ENCODE results near the gene NUDC.
"Not testable (repeated sequence)": the region's sequence is repeated elsewhere in the genome, so short reads cannot be mapped to it uniquely, and the experiment has no call there.

The NUDC gene

DNA sequence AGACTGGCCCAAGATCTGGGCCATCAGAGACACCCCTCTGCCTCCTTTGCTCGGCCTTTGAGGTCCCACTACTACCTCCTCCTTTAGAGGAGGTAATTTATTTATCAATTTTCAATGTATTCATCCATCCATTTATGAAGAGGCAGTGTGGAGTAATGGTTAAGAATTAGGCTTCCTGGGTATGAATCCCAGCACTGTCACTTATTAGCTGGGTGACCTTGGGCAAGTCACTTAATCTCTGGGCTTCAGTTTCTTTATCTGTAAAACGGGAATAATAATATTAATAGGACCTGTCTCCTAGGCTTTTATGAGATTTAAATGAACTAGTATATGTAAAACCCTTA lies 9.4 kb upstream of the NUDC start:
- no peak for DNase-seq

- DNase-seq = no peak
These were observed 8.2 kb upstream of the NUDC start for GRCh38 chr1:26913389-26913753.

- DNase-seq = no peak
These were observed 7.6 kb upstream of the NUDC start, which contains the start of gene NR0B2 for GRCh38 chr1:26913754-26914619. NR0B2 (minus strand) TSS chr1:26913975; CDS start chr1:26913940, 35 bp downstream.

DNA sequence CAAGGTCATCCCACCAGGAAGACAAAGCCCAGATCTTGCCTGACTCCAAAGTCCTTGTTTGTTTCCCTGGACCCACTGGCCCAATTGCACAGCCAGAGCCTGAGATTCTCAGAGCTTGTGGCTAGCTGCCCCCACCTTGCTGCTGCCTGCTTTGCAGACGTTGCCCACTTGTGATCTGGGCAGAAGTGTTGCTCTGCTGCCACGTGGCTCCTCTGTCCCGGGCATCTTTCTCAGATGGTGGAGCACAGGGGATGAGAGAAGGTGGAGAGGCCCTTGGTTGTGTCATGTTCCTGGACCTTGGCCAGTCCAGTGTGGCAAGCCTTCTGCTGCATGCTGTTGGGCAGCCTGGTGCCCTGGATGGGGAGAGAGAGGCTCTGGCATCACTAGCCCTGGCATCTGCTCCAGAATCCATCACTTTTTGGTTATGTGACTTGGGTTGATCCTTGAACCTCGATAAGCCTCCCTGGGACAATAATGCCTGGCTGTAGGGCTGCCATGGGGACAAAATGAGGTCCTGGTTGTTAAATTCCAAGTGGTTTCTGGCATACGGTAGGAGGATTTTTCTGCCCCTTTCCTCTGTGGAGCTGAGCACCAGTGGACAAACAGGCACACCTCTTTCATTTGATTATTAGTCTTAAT lies 6.2 kb upstream of the NUDC start:
- DNase-seq = no peak

DNA sequence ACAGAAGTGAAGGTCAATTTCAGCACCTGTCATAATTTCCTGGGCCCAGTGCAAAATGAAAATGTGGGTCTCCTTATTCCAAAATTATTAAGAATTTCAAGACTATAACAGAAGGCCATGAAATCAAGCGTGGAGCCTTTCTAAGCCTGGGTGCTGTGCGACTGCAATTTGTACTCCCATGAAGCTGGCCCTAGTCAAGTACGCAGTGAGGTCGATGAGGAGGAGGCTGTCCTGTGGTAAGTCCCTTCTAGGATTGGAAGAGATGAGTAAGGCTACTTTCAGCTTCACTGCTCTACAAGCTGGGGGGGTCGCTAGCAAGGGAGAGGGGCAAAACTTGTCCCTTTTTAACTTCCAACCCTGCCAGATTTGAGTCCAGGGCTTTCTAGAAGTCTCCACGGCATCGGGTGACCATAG lies 410 bp upstream of the NUDC start:
- no peak for DNase-seq

DNA sequence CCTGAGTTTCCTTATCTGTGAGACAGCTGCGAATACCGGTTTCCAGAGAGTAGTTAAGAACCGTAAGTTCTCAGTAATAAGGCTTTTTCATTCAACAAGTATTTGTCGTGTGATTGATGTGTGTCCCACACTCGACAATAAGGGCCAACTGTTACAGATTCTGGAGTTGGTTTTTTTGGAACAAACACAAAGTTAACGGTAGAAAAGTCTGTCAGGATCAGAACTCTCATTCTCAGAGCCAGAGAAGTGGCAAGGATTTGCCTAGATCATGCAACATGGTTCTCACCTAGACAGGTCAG lies 837 bp downstream of the NUDC start:
- DNase-seq = no peak

DNA sequence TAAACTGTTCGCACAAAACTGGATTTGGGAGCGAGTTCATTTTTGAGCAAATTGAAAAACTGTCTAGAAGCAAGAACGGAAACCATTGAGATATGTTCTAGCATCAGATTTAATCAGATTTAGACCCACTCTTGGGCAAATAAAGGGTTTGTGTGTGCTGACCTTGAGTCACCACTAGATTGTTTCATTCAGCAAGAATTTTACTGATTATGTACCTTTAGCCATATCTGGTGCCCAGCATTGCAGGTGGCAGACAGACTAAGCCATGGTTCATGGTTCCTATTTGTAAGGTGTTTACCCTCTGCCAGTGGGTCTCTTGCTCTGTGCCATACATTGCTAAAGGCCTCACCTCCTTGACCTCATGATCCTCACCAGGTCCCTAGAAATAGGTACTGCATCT lies 1.4 kb downstream of the NUDC start:
- no peak for DNase-seq

DNA sequence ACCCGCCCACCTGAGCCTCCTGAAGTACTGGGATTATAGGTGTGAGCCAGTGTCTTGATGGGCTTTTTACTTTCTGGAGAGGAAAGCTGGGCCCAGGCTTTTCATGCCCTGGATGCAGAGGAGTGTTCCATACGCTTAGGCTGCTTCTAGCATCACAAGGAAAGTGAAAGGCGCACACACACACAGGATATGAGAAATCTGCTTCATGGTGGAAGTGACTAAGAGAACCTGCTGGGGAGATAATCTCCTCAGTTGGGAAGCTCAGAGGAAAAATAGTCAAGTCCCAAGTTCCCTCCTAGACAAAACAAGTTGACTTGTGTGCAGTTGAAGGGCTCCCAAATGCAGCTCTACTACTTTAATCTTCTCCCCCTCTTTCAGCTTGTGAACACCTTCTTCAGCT lies 2.2 kb downstream of the NUDC start:
- no peak for DNase-seq

DNA sequence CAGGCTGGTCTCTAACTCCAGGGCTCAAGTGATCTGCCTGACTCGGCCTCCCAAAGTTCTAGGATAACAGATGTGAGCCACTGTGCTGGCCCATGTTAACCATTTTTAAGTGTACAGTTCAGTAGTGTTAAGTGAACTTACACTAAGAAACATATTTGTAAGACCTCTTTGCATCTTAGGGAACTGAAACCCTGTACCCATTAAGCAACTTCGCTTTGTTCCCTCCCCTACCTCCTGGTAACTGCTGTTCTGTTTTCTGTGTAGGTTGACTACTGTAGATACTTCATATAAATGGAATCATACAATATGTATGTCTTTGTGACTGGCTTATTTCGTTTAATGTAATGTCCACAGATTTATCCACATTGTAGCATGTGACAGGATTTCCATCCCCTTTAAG lies 11.0 kb downstream of the NUDC start:
- DNase-seq = no peak

GRCh38 chr1:26936823-26937222 lies 15.3 kb downstream of the NUDC start:
- no peak for DNase-seq

DNA sequence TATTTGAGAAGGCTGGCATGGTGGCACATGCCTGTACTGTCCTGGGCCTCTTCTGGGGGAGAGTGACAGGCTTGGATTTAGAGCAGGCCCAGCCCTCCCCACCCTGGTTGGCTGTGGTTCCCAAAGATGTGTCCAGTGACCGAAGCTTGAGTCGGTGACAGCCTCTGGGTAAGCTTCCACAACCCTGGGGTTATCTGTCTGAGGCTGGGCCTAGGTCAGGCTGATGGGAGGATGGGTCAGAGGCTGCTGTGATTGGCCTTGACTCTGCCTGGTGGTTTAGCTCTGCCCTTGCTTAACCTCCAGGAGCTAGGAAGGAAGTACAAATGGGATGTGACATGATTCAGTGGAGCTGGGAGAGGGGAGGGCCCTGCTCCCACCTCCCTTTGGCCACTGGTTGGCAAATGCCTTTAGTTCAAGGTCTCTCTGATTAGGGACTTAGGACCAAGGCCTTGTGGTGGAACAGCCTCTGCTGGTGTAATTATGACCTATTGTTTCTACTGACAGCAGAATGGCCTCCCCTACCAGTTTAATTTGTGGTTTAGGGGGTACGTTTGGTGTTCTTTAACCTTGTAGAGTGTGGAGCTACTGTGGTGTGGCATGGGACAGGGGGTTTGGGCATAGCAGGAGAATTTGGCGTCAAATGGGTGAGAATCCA lies 16.6 kb downstream of the NUDC start:
- no peak for DNase-seq

- DNase-seq = no peak
These were observed 17.1 kb downstream of the NUDC start for GRCh38 chr1:26938659-26939025.

GRCh38 chr1:26941311-26941710 lies 19.8 kb downstream of the NUDC start:
- no peak for DNase-seq

- DNase-seq = no peak
These were observed 21.1 kb downstream of the NUDC start for GRCh38 chr1:26942656-26943055.

GRCh38 chr1:26945138-26945537 lies 23.6 kb downstream of the NUDC start:
- no peak for DNase-seq

DNA sequence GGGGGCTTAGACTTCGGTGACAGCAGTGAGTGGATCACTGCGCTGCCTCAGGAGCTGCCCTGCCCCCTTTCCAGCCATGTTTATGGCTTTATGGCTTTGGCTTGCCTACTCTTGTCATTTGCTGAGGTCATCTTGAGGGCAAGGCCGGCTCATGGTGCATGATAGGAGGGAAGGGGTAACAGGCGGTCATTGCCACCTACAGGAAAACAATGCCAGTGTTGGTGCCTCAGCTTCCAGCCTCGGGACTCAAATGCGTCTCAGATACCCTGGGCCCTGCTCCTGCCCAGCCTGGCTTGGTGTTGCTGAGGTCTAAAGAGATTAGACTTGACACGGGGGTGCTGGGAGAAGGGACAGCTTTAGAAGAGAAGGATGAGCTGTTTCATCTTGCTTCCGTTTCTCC lies 24.2 kb downstream of the NUDC start:
- DNase-seq = no peak

- no peak for DNase-seq
These were observed 24.7 kb downstream of the NUDC start for GRCh38 chr1:26946270-26946669.

DNA sequence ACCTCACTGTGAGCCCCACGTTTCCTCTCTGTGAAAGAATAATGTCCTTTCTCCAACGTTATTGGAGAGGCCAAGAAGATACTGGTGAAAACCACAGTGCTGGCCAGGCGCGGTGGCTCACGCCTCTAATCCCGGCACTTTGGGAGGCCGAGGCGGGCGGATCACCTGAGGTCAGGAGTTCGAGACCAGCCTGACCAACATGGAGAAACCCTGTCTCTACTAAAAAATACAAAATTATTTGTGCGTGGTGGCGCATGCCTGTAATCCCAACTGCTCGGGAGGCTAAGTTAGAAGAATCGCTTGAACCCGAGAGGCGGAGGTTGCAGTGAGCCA lies 27.1 kb downstream of the NUDC start:
- not testable (repeated sequence) for DNase-seq

DNA sequence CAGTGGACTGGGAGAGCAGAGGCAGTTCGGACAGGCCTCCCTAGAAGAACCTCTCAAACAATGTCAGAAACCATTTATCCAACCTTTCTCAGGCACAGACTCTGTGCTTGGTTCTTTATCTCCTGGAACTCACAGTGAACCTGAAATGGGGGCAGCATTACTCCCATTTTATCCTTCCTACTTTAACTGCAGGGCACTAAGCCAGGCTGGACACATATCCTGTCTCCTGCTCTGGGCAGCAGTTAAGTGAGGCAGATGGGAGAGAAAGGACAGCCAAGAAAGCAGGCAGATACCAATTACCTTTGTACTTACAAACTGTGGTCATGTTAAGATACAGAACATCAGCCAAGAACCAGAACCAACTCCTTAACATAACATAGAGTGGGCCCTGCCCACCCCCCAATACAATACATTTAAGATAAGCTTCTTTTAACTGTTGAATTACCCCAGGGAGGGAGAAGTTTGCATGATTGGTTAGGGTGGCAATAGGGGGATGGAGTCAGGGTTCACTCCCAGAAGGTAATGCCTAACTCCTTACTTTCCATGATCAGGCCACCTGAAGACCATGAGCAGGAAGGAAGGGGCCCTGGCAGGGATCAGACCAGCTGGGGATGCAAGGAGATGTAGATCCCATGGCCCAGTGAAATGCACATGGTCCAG lies 27.9 kb downstream of the NUDC start:
- DNase-seq = no peak

- DNase-seq = no peak
These were observed 28.4 kb downstream of the NUDC start for GRCh38 chr1:26949926-26950319.

DNA sequence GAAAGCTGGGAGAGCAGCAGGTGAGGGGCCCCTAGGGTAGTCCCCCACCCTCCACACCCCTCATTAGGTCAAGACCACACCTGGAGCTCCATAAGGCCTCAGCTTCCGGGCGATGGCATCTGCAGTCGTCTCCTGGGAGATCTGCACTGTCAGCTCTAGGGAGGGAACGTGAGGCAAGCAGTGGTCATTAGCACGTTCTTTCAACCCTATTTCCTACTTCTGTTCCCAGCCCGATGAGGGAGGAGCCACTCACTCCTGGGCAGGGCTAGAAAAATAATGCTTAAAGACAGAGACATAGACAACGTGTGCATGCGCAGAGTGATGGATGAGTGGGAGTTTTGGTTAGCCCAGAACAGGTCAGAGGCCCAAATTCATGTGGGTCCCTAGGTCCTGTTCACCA lies 29.1 kb downstream of the NUDC start:
- DNase-seq = no peak

DNA sequence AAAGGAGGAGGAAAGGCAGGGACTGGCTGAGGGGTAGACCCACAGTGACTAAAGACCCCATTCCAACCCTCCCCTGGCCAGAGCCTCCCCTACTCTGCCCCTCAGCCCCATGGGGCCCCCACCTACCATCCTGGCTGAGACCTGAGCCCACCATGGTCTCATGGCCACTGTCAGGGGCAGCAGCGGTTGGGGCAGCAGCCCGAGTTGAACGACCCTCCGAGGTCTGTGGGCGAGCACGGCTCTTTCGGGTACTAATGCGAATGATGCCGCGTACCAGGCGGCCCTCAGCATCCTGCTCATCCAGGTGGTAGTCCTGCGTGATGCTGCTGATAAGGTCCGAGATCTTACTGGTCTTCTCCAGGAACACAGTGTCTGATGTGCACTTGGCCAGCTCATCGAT lies 29.7 kb downstream of the NUDC start:
- no peak for DNase-seq

DNA sequence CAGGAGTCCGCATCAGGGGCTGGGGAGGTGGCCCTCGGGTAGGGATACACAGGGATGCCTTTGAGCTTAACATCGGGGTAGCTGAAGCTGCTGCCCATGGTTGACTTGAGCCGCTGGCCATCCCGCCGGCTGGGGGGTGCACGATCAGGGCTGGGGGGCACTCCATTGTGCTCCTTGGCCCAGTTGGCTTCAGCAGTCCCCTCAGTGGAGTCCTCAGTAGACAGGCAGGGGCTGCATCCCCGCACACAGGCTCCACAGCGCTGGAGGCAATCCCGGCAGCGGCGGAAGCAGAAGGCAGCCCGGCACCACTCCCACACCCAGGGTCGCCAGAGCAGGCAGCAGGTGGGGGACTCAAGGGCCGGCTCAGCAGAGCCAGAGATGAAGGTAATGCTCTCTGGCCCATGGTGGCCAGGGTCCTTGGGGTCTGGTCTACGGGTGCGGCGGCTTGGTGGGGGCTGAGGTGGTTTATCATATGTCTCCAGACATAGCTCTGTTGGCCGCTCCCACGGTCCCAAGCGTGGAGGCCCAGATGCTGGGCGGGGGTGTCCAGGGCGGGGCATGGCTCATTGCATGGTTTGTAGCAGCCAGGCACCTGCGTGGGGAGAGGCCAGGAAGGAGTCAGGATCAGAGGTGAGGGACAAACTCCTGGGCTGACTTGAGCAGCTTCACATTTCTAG lies 30.4 kb downstream of the NUDC start:
- DNase-seq = no peak

DNA sequence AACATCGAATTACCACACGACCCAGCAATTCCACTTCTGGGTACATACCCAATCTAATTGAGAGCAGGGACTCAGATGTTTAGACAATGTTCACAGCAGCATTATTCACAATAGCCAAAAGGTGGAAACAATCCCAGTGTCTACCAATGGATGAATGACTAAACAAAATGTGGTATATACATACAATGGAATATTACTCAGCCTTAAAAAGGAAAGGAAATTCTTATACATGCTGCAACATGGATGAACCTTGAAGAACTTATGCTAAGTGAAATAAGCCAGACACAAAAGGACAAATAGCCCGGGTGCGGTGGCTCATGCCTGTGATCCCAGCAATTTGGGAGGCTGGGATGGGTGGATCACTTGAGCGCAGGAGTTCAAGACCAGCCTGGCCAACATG lies 31.8 kb downstream of the NUDC start:
- DNase-seq = no peak

Data from CD4-positive, alpha-beta T cell treated with Interleukin-21 for 1 hour (primary cell).